ENCODE measurements around the gene MEGF8.

DNA sequence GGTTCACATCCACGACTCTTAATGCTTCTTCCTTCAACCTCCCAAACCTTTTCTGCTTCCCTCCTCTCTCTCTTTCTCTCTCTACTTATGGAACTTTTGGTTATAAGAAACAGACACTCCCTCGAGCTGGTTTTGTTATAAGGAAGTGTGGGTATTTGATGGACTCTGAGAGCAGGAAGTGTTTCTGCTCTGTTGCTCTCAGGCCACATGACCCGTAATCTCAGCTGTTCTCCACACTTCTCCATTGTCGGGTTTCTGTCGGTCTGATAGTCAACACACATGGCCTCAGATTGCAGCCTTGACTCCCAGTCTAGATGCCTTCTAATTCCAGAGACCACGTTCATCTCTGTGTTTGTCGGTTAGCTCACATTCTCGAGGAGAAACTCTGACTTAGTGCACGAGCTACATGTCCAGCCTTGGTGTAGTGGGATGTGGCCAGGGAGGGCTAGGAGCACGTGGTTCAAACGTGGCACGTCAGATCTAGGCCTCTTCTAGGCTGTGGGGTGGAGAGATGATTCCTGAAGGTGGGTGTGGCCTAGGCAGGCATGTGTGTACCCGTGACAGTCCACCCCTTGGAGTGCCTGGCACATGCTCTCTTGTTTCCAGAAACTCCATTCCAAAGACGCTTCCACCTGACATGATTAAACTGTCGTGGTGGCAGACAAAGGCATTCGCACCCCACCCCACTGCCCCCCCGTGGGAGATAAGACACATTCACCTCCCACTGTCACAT, 38.3 kb downstream of the MEGF8 start:
- TF ChIP-seq CTCF (IDR thresholded peaks at IDR 0.05) (no peak), POLR2A (IDR thresholded peaks at IDR 0.05) (no peak)
